GM19463 (cell line): ENCODE results near the gene BAIAP3.

ENCODE experiments used
- ATAC-seq: cut with Tn5 transposase; IDR thresholded peaks from one replicate; pipeline ENCODE4 v1.9.1; 2021; ENCODE audit warnings: mild to moderate bottlenecking, moderate library complexity; ENCODE audit not compliant: unreplicated experiment

Gene BAIAP3

GRCh38 chr16:1366060-1366711 is 32.7 kb downstream of the BAIAP3 start:
- no peak for ATAC-seq

- no peak for ATAC-seq
Observed at GRCh38 chr16:1366712-1367299, 33.4 kb downstream of the BAIAP3 start.

GRCh38 chr16:1367486-1368174 is 34.2 kb downstream of the BAIAP3 start:
- no peak for ATAC-seq

DNA sequence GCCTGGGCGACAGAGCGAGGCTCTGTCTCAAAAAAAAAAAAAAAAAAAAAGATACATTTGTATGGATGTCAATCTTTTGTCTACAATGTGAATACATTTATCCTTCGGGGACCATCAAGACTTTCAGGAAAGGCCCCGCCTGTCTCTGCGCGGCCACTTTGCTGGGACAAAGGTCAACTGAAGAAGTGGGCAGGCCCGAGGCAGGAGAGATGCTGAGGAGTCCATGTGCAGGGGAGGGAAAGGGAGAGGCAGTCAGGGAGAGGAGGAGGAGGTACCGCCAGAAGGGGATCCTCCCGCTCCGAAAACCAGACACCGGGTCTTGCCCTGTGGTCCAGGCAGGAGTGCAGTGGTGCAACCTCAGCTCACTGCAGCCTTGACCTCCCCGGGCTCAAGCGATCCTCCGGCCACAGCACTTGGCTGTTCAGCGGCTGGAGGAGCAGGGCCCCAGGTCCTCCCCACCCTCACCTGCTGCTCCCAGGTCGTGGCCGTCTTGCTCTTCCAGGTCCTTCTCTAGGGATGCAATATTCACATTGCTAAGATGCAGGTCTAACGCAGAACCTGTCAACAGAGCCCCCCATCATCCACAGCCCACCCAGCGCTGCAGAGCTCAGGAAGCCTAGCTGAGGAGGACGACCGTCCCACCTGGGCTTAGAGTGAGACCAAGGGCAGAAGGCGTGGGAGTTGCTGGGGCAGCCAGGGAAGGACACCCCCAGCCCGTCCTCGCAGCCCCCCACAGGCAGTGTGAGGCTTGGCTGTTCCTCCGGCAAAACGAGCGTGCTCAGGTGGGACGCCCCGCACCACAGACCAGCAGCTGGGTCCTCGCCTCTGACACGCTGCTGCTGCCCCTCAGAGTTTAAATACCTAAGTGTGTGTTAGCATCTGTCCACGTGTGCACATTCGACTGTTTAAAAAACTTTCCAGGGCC is 37.9 kb downstream of the BAIAP3 start:
- no peak for ATAC-seq

DNA sequence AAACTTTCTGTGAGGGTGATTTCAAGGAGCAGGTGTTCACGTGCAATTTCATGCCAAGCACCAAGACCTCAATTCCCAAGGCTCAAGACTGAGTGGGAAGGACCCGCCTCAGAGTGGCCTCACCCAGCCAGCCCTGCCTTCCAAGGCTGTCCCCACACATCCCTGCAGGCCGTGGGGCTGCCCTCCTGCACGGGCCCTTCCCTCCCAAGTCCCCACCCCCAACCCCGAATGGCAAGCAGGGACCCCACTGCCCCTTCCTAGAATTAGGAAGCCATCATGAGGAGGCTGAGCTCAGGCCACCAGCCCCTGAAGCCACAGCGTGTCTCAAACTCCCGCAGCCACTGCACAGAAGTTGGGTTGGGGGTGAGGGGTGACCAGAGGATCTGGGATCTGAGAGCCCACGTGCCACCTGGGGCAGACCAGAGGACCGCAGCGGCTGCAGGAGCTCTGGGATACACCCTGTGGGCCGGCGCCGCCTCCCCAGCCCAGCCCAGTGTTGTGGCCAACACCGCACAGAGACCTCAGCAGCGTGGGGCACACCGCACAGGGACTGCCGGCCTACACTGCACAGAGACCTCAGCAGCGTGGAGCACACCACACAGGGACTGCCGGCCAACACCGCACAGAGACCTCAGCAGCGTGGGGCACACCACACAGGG is 39.0 kb downstream of the BAIAP3 start:
- ATAC-seq, result no peak

GRCh38 chr16:1374418-1375297 is 41.2 kb downstream of the BAIAP3 start:
- no peak for ATAC-seq

DNA sequence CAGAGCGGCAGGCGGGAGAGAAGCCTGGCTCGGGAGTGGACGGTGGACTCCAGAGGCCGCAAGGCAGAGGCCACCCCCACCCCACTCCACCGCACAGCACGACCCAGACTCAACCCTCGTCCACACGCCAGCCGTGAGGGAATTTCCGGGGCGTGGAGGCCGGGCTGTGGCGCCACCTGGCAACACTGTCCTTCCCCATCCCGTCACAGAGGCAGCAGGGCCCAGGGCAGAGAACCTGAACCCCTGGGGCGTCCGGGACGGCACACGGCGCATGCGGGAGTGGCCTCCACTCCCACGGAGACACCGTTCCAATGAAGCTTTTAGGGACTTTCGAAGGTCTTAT is 41.8 kb downstream of the BAIAP3 start:
- ATAC-seq, result no peak

GRCh38 chr16:1375741-1376410 is 42.4 kb downstream of the BAIAP3 start:
- no peak for ATAC-seq

GRCh38 chr16:1377406-1378010 is 44.1 kb downstream of the BAIAP3 start:
- no peak for ATAC-seq

GRCh38 chr16:1378087-1378803 is 44.8 kb downstream of the BAIAP3 start:
- ATAC-seq, result no peak

DNA sequence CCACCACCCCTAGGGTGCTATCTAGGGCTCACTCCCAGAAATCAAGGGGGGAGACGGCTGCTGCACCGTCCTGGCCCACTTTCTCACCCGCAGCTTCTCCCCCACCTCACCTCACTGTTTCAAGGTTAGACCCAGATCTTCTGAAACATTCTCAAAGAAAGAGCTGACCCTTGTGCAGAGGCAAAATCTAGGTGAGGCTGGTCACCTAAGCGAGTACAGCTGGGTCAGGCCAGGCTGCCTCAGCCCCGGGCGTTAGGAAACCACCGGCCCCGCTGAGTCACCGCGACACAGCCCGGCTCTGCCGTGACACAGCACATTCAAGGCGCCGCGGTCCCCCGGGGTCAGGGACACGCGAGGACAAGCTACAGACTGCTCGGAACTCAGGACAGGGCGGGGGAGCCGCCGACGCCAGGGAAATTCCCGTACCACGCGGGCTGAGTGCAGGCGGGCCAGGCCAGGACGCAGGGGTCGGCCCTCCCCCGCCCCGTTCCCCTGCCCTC is 45.4 kb downstream of the BAIAP3 start:
- no peak for ATAC-seq

DNA sequence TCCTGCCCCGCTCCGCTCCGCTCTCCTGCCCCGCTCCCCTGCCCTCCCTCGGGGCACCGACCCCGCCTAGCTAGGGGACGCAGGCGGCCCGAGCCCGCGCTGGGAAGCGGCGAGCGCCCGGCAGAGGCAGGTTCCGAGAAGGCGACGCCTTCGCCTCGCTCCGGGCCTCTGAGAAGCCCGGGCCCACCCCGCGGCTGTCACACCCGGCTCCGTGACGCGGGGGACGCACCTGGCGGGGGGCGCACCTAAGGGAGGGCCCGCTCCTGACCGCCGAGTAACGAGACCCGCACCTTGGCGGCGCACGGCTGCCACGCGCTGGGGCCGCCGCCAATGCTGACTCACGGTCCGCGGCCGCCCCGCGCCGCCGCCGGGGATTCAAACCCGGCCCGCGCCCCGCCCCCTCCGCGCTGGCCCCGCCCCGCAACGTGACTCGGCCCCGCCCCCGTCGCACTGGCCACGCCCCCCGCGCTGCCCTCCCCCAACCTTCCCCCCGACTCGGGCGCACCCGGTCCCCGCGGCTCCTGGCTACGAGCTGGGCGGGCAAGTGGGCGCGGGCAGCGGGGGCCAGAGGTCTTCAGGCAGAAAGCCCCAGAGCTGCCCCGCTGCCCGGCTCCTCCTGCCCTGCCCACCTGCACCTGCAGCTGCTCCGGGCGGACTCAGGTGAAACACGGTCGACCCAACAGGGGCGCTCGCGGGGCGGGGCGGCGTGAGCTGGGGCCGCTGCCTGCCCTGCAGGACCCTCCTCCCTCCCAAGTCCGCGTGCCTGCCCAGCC is 46.0 kb downstream of the BAIAP3 start:
- no peak for ATAC-seq

- ATAC-seq, result no peak
Observed at GRCh38 chr16:1380195-1380594, 46.8 kb downstream of the BAIAP3 start.

DNA sequence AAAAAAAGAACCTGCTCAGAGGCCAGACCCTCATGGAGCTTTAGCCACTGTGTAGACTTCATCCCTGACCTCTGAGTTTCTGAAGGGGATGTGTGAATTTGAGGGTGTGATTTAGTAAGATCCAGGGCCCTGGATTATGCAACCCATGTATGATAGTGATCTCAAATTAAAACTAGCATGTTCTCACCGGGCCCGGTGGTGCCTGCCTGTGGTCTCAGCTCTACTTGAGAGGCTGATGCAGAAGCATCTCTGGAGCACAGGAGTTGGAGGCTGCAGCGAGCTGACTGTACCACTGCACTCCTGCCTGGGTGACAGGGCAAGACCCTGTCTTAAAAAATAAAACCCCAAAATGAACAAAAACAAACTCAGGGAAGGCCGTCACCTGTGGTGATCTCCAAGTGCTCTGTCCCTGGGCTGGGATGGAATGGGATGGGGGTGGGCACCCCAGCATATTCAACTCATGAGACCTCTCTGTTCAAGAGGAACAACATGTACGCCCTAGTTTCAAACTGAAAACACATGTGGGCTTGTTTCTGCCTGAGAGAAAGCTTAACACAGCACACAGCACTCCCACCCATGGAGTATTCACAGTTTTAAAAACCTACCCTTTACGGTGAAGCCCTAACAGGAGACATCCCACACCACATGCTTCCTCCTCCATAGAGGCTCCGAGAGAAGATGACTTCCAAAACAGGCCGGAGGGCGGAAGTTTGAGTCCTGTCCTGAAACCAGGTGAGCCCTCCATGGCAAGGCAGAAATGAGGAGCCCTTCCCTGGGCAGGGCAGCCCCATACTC is 48.4 kb downstream of the BAIAP3 start:
- no peak for ATAC-seq

- no peak for ATAC-seq
Observed at GRCh38 chr16:1383556-1383955, 50.1 kb downstream of the BAIAP3 start.

GRCh38 chr16:1385232-1385631 is 51.8 kb downstream of the BAIAP3 start:
- no peak for ATAC-seq

DNA sequence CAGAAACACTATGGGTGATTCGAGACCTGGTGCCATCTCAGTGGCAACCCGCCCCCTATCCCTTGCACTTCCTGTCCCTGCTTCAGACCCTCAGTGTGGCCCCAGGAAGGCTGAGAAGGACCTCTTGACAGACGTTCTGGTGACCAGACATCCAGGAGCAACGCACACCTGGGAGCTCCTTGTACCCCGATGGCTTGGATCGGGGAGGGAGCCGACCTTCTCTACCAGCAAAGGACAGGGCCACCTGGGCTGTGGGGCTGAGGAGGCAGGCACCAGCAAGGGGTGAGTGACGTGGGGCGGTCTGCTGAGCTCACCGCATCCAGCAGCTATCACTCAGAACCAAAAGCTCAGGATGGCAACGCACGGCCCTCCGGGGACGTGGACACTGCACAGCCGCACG is 53.9 kb downstream of the BAIAP3 start:
- no peak for ATAC-seq
